Tibial artery (tissue), 4 donors: ENCODE data around the gene PIEZO2.
"Not testable (repeated sequence)": the region's sequence is repeated elsewhere in the genome, so short reads cannot be mapped to it uniquely, and the experiment has no call there.

ENCODE experiments used
- DNase-seq, 2 donors: peaks; one replicate each; pipeline ENCODE4 v3.0.0-alpha.2; 2019
- H3K27ac ChIP-seq, 2 donors: fragments of 200-600 bp; sonication (generic) in 1 of 2; 1 replicate in 1 of 2; 2 replicates in 1 of 2; pipeline ENCODE4 v1.5.1; 2018 to 2019; ENCODE audit warnings: mild to moderate bottlenecking in 1 of 2
- H3K27me3 ChIP-seq, 2 donors: fragments of 200-600 bp; sonication (generic) in 1 of 2; one replicate each; pipeline versions ENCODE4 v1.5.1 to v1.6.0; 2016 to 2019
- H3K36me3 ChIP-seq, 3 donors: fragments of 200-600 bp; sonication (generic) in 2 of 3; one replicate each; pipeline ENCODE4 v1.5.1; 2016 to 2019; ENCODE audit warnings: mild to moderate bottlenecking in 2 of 3
- H3K4me1 ChIP-seq, 4 donors: fragments of 200-600 bp; sonication (generic) in 2 of 4; 1 replicate in 3 of 4; 2 replicates in 1 of 4; pipeline ENCODE4 v1.5.1; 2016 to 2019
- H3K4me3 ChIP-seq, 2 donors: fragments of 200-600 bp; sonication (generic) in 1 of 2; 1 replicate in 1 of 2; 2 replicates in 1 of 2; pipeline ENCODE4 v1.5.1; 2018 to 2019; ENCODE audit warnings: mild to moderate bottlenecking in 2 of 2
- H3K9me3 ChIP-seq, 3 donors: fragments of 200-600 bp; sonication (generic) in 1 of 3; one replicate each; pipeline ENCODE4 v1.5.1; 2016 to 2019
- CTCF ChIP-seq, 2 experiments: fragments of 200-600 bp in 1 of 2; fragments of 450-650 bp in 1 of 2; IDR thresholded peaks; one replicate each; pipeline ENCODE4 v1.5.1; 2017 to 2019; ENCODE audit warnings: antibody characterized with exemption in 2 of 2, mild to moderate bottlenecking in 1 of 2, moderate library complexity in 1 of 2
- intact Hi-C: fragments of 100-400 bp; cut with DNase I; formaldehyde crosslinking; loops from one replicate; pipeline ENCODE4 v1.15.0; 2023; ENCODE audit warnings: low total_unique reads

Gene PIEZO2

DNA sequence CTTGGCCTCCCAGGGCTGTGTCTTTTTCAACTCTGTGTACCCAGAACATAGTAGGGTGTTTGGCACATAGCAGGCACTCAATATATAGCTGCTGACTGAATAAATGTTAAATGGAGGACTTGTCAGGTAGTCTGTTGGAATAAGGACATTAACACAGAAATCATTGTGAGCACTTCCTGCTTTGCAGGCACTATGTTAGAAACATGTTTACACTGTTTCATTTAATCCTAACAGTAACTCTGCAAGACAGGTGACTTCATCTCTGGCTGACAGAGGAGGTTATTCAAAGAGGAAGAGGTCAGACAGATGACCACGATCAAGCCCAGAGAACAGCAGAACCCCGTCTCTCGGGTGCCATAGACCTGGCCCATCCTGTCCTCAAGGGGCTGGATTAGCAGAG lies 28.0 kb upstream of the PIEZO2 start:
- Histone ChIP-seq H3K27ac (peak overlapping the region; percentile 78 to 79), H3K4me3 (no peak overlapping the region), H3K9me3 (no peaks in the 10 kb centered on the region), H3K27me3 (no peaks in the 10 kb centered on the region), H3K4me1 (peaks cover 0 to 68% (median 35%) of the 10 kb centered on the region in 4 donors), H3K36me3 (no peaks in the 10 kb centered on the region)
- intact Hi-C loops: loop anchor here (10.0 kb wide), 1 partner anchor 677 kb away; the partner anchor contains the start of gene CHMP1B
- no peak for TF ChIP-seq CTCF (IDR thresholded peaks at IDR 0.05)
- no peak for DNase-seq

GRCh38 chr18:11176481-11176881 lies 27.1 kb upstream of the PIEZO2 start:
- Histone ChIP-seq H3K4me3 (no peak overlapping the region), H3K27me3 (no peaks in the 10 kb centered on the region), H3K4me1 (peaks cover 0 to 68% (median 35%) of the 10 kb centered on the region in 4 donors), H3K9me3 (no peaks in the 10 kb centered on the region), H3K27ac (peak overlapping the region; percentile 78 to 79), H3K36me3 (no peaks in the 10 kb centered on the region)
- DNase-seq: no peak
- TF ChIP-seq CTCF (IDR thresholded peaks at IDR 0.05): no peak
- intact Hi-C loops: loop anchor here (10.0 kb wide), 1 partner anchor 678 kb away; the partner anchor contains the start of gene CHMP1B

- Histone ChIP-seq H3K27ac (peak overlapping the region; percentile 78 to 79), H3K27me3 (no peaks in the 10 kb centered on the region), H3K36me3 (no peaks in the 10 kb centered on the region), H3K4me1 (peaks cover 0 to 67% (median 35%) of the 10 kb centered on the region in 4 donors), H3K4me3 (peak overlapping the region in 1 of 2 donors; percentile 6), H3K9me3 (no peaks in the 10 kb centered on the region)
- no peak for TF ChIP-seq CTCF (IDR thresholded peaks at IDR 0.05)
- intact Hi-C loops: loop anchor here (10.0 kb wide), 1 partner anchor 679 kb away; the partner anchor contains the start of gene CHMP1B
- DNase-seq: no peak
Observed at GRCh38 chr18:11175266-11175979, 26.1 kb upstream of the PIEZO2 start.

DNA sequence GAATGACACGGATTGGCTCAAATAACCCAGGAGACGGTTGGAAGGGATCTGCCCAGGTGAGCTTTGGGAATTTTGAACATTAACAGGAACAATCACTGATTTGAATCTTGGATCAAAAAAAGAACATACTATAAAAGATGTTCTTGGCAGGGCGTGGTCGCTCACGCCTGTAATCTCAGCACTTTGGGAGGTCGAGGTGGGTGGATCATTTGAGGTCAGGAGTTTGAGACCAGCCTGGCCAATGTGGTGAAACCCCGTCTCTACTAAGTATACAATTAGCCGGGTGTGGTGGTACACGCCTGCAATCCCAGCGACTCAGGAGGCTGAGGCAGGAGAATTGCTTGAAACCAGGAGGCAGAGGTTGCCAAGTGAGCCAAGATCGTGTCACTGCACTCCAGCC lies 24.8 kb upstream of the PIEZO2 start:
- DNase-seq, H3K36me3 ChIP-seq, H3K9me3 ChIP-seq, H3K27me3 ChIP-seq: not testable (repeated sequence)
- H3K4me3 ChIP-seq: peak overlapping the region; percentile 43 to 46
- peaks cover 0 to 55% (median 30%) of the 10 kb centered on the region in 4 donors for H3K4me1 ChIP-seq
- peak overlapping the region; percentile 65 to 79 for H3K27ac ChIP-seq
- intact Hi-C loops: loop anchor here (10.0 kb wide), 1 partner anchor 681 kb away; the partner anchor contains the start of gene CHMP1B

GRCh38 chr18:11167778-11168177 lies 18.4 kb upstream of the PIEZO2 start:
- DNase-seq: no peak
- Histone ChIP-seq H3K9me3 (no peaks in the 10 kb centered on the region), H3K4me3 (no peak overlapping the region), H3K4me1 (no peaks in the 10 kb centered on the region), H3K36me3 (no peaks in the 10 kb centered on the region), H3K27me3 (no peaks in the 10 kb centered on the region), H3K27ac (no peak overlapping the region)
- intact Hi-C loops: no loop called here
- no peak for TF ChIP-seq CTCF (IDR thresholded peaks at IDR 0.05)

- no peak for DNase-seq
- H3K9me3 ChIP-seq: no peaks in the 10 kb centered on the region
- no peaks in the 10 kb centered on the region for H3K36me3 ChIP-seq
- H3K27ac ChIP-seq: no peak overlapping the region
- H3K4me3 ChIP-seq: no peak overlapping the region
- no peaks in the 10 kb centered on the region for H3K27me3 ChIP-seq
- intact Hi-C loops: no loop called here
- no peak for TF ChIP-seq CTCF (IDR thresholded peaks at IDR 0.05)
- H3K4me1 ChIP-seq: no peaks in the 10 kb centered on the region
Observed at GRCh38 chr18:11165952-11166351, 16.6 kb upstream of the PIEZO2 start.
